MM.1S (cell line): Measurements from ENCODE around the gene ADARB2.

Source experiments
- DNase-seq: peaks from one replicate; pipeline ENCODE4 v3.0.0-alpha.2; 2015
- H2AFZ ChIP-seq: fragments of 300-600 bp; sonication (generic); 2 replicates; pipeline ENCODE4 v1.6.0; 2016; ENCODE audit warnings: antibody characterized with exemption, low read length
- H3F3A ChIP-seq: fragments of 300-600 bp; sonication (generic); 2 replicates; pipeline ENCODE4 v1.6.1; 2016; ENCODE audit warnings: mild to moderate bottlenecking, antibody characterized with exemption, low read length, moderate library complexity, mixed read lengths; ENCODE audit not compliant: insufficient read depth
- H3K27ac ChIP-seq: fragments of 300-600 bp; sonication (generic); 2 replicates; pipeline ENCODE4 v1.5.1; 2016; ENCODE audit warnings: mild to moderate bottlenecking, low read length
- H3K27me3 ChIP-seq: fragments of 300-600 bp; sonication (generic); replicated peaks from 2 replicates; pipeline ENCODE4 v1.6.0; 2016; ENCODE audit warnings: low read length; ENCODE audit not compliant: insufficient read depth
- H3K36me3 ChIP-seq: fragments of 300-600 bp; sonication (generic); replicated peaks from 2 replicates; pipeline ENCODE4 v1.6.1; 2016; ENCODE audit warnings: mild to moderate bottlenecking, low read length, mixed read lengths; ENCODE audit not compliant: insufficient read depth
- H3K4me1 ChIP-seq: fragments of 300-600 bp; sonication (generic); 2 replicates; pipeline ENCODE4 v1.6.1; 2016; ENCODE audit warnings: low read length, mixed read lengths
- H3K4me2 ChIP-seq: fragments of 300-600 bp; sonication (generic); 2 replicates; pipeline ENCODE4 v1.6.0; 2016; ENCODE audit warnings: low read depth, low read length
- H3K4me3 ChIP-seq: fragments of 300-600 bp; sonication (generic); 2 replicates; pipeline ENCODE4 v1.5.1; 2016; ENCODE audit warnings: low read length, mixed read lengths
- H3K79me2 ChIP-seq: fragments of 300-600 bp; sonication (generic); 2 replicates; pipeline ENCODE4 v1.6.1; 2016; ENCODE audit warnings: mixed run types, low read length, mixed read lengths
- H3K9ac ChIP-seq: fragments of 300-600 bp; sonication (generic); 2 replicates; pipeline ENCODE4 v1.6.1; 2016; ENCODE audit warnings: low read length, mixed read lengths
- H3K9me2 ChIP-seq: fragments of 300-600 bp; sonication (generic); replicated peaks from 2 replicates; pipeline ENCODE4 v1.6.1; 2016; ENCODE audit warnings: mild to moderate bottlenecking, low read length, mixed read lengths; ENCODE audit not compliant: insufficient read depth
- H3K9me3 ChIP-seq: fragments of 300-600 bp; sonication (generic); replicated peaks from 2 replicates; pipeline ENCODE4 v1.6.1; 2016; ENCODE audit warnings: mild to moderate bottlenecking, low read length, mixed read lengths; ENCODE audit not compliant: insufficient read depth
- H4K20me1 ChIP-seq: fragments of 300-600 bp; sonication (generic); 2 replicates; pipeline ENCODE4 v1.6.1; 2016; ENCODE audit warnings: mild to moderate bottlenecking, low read length, moderate library complexity, mixed read lengths; ENCODE audit not compliant: insufficient read depth
- EZH2 ChIP-seq: fragments of 300-600 bp; sonication (generic); optimal IDR thresholded peaks from 2 replicates; pipeline ENCODE3; 2017; ENCODE audit warnings: low read depth, mild to moderate bottlenecking, antibody characterized with exemption, low read length, mixed read lengths
- EZH2phosphoT487 ChIP-seq: fragments of 300-600 bp; sonication (generic); IDR thresholded peaks from 2 replicates; pipeline ENCODE4 v1.6.1; 2018; ENCODE audit warnings: antibody characterized with exemption, low read length
- TF ChIP-seq, protein P1 (sequence below): fragments of 300-600 bp; sonication (generic); IDR thresholded peaks from 2 replicates; pipeline ENCODE4 v1.5.1; 2016; ENCODE audit warnings: antibody characterized with exemption, low read length, mixed read lengths

Gene ADARB2

DNA sequence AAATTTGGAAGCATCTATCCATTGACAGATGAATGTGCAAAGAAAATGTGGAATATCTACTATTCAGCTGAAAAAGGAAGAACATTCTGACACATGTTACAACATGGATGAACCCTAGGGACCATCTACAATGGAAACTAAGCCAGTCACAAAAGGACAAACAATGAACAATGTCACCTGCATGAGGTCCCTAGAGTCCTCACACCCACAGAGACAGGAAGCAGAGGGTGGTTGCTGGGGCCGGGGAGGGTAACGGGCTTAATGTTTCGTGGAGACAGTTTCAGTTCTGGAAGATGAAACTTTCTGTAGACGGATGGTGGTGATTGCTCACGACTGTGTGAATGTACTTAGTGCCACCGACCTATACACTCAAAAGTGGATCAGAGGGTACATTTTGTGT lies 282.9 kb downstream of the ADARB2 start:
- no peak overlapping the region for H3K9ac ChIP-seq
- no peaks in the 10 kb centered on the region for H3K79me2 ChIP-seq
- H2AFZ ChIP-seq, result no peak overlapping the region
- H3F3A ChIP-seq, result no peaks in the 10 kb centered on the region
- H4K20me1 ChIP-seq, result no peaks in the 10 kb centered on the region
- no peak overlapping the region for H3K4me3 ChIP-seq
- H3K27me3 ChIP-seq, result no peaks in the 10 kb centered on the region
- H3K27ac ChIP-seq, result no peak overlapping the region
- H3K9me2 ChIP-seq, result no peaks in the 10 kb centered on the region
- H3K4me2 ChIP-seq, result no peak overlapping the region
- H3K4me1 ChIP-seq, result no peaks in the 10 kb centered on the region
- no peaks in the 10 kb centered on the region for H3K9me3 ChIP-seq
- DNase-seq, result peak; percentile 55
- no peaks in the 10 kb centered on the region for H3K36me3 ChIP-seq
- no peak for TF ChIP-seq EZH2phosphoT487
- no peak for TF ChIP-seq EZH2
- TF ChIP-seq, protein P1, sequence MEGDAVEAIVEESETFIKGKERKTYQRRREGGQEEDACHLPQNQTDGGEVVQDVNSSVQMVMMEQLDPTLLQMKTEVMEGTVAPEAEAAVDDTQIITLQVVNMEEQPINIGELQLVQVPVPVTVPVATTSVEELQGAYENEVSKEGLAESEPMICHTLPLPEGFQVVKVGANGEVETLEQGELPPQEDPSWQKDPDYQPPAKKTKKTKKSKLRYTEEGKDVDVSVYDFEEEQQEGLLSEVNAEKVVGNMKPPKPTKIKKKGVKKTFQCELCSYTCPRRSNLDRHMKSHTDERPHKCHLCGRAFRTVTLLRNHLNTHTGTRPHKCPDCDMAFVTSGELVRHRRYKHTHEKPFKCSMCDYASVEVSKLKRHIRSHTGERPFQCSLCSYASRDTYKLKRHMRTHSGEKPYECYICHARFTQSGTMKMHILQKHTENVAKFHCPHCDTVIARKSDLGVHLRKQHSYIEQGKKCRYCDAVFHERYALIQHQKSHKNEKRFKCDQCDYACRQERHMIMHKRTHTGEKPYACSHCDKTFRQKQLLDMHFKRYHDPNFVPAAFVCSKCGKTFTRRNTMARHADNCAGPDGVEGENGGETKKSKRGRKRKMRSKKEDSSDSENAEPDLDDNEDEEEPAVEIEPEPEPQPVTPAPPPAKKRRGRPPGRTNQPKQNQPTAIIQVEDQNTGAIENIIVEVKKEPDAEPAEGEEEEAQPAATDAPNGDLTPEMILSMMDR, result no peak

DNA sequence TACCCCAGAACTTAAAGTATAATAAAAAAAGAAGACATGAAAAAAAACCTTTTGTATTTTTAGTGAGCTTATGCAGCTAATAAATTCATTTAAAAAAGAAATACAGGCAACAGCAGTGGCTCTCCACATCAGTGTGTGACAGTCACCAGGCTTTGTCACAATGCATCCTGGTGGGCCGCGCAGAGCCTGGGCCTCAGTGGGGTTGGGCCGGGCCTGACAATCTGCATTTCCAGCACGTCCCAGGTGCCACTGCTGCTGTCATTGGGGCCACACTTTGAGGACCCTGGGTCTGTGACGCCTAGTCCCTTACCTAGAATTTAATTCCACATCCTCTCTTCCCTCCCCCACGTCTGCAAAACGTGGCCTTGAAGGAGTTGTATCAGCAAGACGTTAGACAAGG lies 284.5 kb downstream of the ADARB2 start:
- no peaks in the 10 kb centered on the region for H4K20me1 ChIP-seq
- no peaks in the 10 kb centered on the region for H3K79me2 ChIP-seq
- H3K9ac ChIP-seq, result no peak overlapping the region
- no peak overlapping the region for H2AFZ ChIP-seq
- H3K9me3 ChIP-seq, result no peaks in the 10 kb centered on the region
- TF ChIP-seq, protein P1, result no peak
- TF ChIP-seq EZH2 (no peak), EZH2phosphoT487 (no peak)
- no peaks in the 10 kb centered on the region for H3K36me3 ChIP-seq
- no peak overlapping the region for H3K4me3 ChIP-seq
- no peak for DNase-seq
- H3K4me1 ChIP-seq, result no peaks in the 10 kb centered on the region
- H3F3A ChIP-seq, result no peaks in the 10 kb centered on the region
- H3K27ac ChIP-seq, result no peak overlapping the region
- H3K4me2 ChIP-seq, result no peak overlapping the region
- H3K27me3 ChIP-seq, result no peaks in the 10 kb centered on the region
- H3K9me2 ChIP-seq, result no peaks in the 10 kb centered on the region

GRCh38 chr10:1451941-1452340 lies 285.4 kb downstream of the ADARB2 start:
- no peaks in the 10 kb centered on the region for H3K9me3 ChIP-seq
- H3K27ac ChIP-seq, result no peak overlapping the region
- TF ChIP-seq EZH2phosphoT487, result no peak
- no peak for TF ChIP-seq EZH2
- TF ChIP-seq, protein P1, result no peak
- H3K4me2 ChIP-seq, result no peak overlapping the region
- no peak overlapping the region for H3K4me3 ChIP-seq
- H3F3A ChIP-seq, result no peaks in the 10 kb centered on the region
- DNase-seq, result no peak
- no peak overlapping the region for H2AFZ ChIP-seq
- no peaks in the 10 kb centered on the region for H3K4me1 ChIP-seq
- no peak overlapping the region for H3K9ac ChIP-seq
- H3K9me2 ChIP-seq, result no peaks in the 10 kb centered on the region
- H3K79me2 ChIP-seq, result no peaks in the 10 kb centered on the region
- H3K36me3 ChIP-seq, result no peaks in the 10 kb centered on the region
- no peaks in the 10 kb centered on the region for H4K20me1 ChIP-seq
- no peaks in the 10 kb centered on the region for H3K27me3 ChIP-seq
